Measurements from ENCODE around the gene SEPTIN2.
"Not testable (repeated sequence)": the region's sequence is repeated elsewhere in the genome, so short reads cannot be mapped to it uniquely, and the experiment has no call there.

SEPTIN2 gene

DNA sequence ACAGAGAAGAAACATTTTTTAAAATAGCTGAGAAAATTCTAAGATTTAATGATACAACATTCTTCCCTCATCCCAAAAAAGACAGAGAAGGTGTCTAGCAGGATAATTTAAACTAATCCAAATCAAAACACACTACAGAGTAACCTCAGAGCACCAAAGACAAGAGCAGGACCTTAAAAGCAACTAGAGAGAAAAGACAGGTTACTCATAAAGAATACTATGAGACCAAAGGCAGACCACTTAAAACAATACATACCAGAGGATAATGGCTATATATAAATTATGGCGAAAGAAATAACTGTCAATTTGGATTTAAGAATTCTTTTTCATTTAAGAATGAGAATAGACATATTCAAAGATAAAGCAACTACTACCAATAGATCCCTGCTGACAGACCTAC lies 40.2 kb upstream of the SEPTIN2 start:
- no peak for DNase-seq
- no peak overlapping the region for H3K27ac ChIP-seq
- no peaks in the 10 kb centered on the region for H3K27me3 ChIP-seq (ENCODE audit: insufficient read depth, low read depth, severe bottlenecking)
- TF ChIP-seq, protein P1, sequence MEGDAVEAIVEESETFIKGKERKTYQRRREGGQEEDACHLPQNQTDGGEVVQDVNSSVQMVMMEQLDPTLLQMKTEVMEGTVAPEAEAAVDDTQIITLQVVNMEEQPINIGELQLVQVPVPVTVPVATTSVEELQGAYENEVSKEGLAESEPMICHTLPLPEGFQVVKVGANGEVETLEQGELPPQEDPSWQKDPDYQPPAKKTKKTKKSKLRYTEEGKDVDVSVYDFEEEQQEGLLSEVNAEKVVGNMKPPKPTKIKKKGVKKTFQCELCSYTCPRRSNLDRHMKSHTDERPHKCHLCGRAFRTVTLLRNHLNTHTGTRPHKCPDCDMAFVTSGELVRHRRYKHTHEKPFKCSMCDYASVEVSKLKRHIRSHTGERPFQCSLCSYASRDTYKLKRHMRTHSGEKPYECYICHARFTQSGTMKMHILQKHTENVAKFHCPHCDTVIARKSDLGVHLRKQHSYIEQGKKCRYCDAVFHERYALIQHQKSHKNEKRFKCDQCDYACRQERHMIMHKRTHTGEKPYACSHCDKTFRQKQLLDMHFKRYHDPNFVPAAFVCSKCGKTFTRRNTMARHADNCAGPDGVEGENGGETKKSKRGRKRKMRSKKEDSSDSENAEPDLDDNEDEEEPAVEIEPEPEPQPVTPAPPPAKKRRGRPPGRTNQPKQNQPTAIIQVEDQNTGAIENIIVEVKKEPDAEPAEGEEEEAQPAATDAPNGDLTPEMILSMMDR (IDR thresholded peaks at IDR 0.05; ENCODE audit: low read depth, low read length): no peak
- no peaks in the 10 kb centered on the region for H3K36me3 ChIP-seq
- H3K9me3 ChIP-seq (ENCODE audit: severe bottlenecking): peaks cover 4% of the 10 kb centered on the region
- H3K4me3 ChIP-seq (ENCODE audit: low read depth, low read length): no peak overlapping the region

DNA sequence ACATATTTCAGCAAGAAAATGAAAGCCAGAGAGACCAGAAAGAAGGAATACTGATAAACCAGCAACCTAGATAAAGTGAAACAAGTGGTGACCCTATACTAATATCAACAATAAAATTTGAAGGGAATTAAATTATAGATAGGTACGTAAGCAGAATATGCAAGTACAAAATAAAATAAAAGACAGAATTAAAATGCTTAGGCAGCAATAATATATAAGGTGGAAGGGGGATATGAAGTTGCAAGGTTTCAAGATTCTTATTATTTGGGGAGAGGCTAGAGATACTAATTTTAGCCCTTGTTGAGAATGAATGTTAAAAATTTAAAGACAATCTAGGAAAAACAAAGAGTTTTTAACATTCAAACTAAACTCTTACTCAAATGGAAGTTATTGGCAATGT lies 39.8 kb upstream of the SEPTIN2 start:
- Histone ChIP-seq H3K4me3 (ENCODE audit: low read depth, low read length) (no peak overlapping the region), H3K27me3 (ENCODE audit: insufficient read depth, low read depth, severe bottlenecking) (no peaks in the 10 kb centered on the region), H3K27ac (no peak overlapping the region), H3K9me3 (ENCODE audit: severe bottlenecking) (peaks cover 4% of the 10 kb centered on the region), H3K36me3 (no peaks in the 10 kb centered on the region)
- no peak for DNase-seq
- TF ChIP-seq, protein P1 (IDR thresholded peaks at IDR 0.05; ENCODE audit: low read depth, low read length): no peak

DNA sequence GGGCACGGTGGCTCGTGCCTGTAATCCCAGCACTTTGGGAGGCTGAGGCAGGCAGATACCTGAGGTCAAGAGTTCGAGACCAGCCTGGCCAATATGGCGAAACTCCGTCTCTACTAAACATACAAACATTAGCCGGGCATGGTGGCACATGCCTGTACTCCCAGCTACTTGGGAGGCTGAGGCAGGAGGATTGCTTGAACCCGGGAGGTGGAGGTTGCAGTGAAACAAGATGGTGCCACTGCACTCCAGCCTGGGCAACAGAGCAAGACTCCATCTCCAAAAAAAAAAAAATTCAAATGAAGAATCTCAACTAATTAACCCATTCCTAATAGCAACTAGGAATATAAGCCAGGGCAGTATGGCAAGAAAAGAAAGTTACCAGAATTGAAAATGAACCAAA lies 37.4 kb upstream of the SEPTIN2 start:
- H3K9me3 ChIP-seq (ENCODE audit: severe bottlenecking): not testable (repeated sequence)

DNA sequence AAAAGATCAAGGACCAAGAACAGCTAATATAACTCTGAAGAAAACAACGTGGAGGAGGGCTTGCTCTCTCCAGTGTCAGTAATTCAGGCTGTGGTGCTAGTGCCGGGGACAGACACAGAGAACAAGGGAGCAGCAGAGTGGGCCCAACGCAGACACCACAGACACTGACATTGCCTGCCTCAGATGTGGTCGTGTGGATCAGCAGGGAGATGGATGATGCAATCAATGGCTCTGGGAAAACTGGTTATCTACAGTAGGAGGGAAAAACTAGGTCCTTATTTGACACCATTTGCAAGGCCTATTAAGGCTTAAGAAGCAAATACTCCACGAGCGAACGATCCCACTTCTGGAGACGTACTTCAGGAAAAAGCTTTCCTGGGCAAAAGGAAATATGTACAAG lies 36.3 kb upstream of the SEPTIN2 start:
- TF ChIP-seq, protein P1 (IDR thresholded peaks at IDR 0.05; ENCODE audit: low read depth, low read length): no peak
- H3K27ac ChIP-seq: no peak overlapping the region; the same call in 1 of the 2 replicates
- no peaks in the 10 kb centered on the region for H3K36me3 ChIP-seq
- no peaks in the 10 kb centered on the region for H3K27me3 ChIP-seq (ENCODE audit: insufficient read depth, low read depth, severe bottlenecking)
- H3K9me3 ChIP-seq (ENCODE audit: severe bottlenecking): peaks cover 4% of the 10 kb centered on the region
- H3K4me3 ChIP-seq (ENCODE audit: low read depth, low read length): no peak overlapping the region
- peak; percentile 43 for DNase-seq

More for the DNA sequence above, 37.4 kb upstream of the SEPTIN2 start:
- not testable (repeated sequence) for H3K36me3 ChIP-seq; H3K27ac ChIP-seq; H3K27me3 ChIP-seq (ENCODE audit: insufficient read depth, low read depth, severe bottlenecking); H3K4me3 ChIP-seq (ENCODE audit: low read depth, low read length); DNase-seq

DNA sequence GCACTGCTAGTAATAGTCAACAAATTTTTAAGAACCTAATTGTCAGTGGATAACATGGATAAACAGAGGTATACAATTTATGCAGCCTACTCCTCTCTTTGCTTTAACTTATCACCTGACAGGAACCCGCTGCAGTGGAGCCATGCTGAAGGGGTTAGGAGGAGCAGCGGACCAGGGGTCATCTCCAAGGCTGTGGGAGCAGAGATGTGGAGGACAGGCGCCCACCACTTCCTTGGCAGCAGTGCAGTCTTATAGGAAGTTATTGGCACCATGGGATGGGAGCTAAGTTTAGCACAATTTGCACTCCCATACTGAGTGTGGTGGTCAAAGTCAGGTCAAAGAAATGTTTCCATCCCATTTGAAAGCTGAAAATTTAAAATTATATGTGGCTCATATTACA lies 35.9 kb upstream of the SEPTIN2 start:
- Histone ChIP-seq H3K27me3 (ENCODE audit: insufficient read depth, low read depth, severe bottlenecking) (no peaks in the 10 kb centered on the region), H3K4me3 (ENCODE audit: low read depth, low read length) (no peak overlapping the region), H3K27ac (no peak overlapping the region; the same call in 1 of the 2 replicates), H3K9me3 (ENCODE audit: severe bottlenecking) (peaks cover 4% of the 10 kb centered on the region), H3K36me3 (no peaks in the 10 kb centered on the region)
- TF ChIP-seq, protein P1 (IDR thresholded peaks at IDR 0.05; ENCODE audit: low read depth, low read length): no peak
- no peak for DNase-seq

DNA sequence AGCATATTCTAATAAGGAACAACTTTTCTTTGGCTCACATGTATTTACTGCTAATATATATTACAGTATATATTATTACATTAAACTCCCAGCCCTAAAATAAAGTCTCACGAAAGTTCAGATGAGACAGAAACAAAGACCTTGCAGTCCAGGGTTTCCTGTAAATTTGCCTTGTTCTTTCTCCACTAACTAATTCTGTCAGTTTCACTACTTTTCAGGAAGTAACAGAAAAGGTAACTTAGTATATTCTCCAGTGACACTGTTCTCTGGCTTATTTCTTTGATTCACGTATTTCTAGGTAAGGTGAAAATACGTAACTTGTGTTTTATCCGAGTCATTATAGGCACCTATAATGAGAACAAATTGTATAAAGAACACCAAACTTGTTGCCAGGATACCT lies 35.4 kb upstream of the SEPTIN2 start:
- no peak overlapping the region for H3K27ac ChIP-seq

More for the DNA sequence above, 35.4 kb upstream of the SEPTIN2 start:
- Histone ChIP-seq H3K9me3 (ENCODE audit: severe bottlenecking) (peaks cover 4% of the 10 kb centered on the region), H3K27me3 (ENCODE audit: insufficient read depth, low read depth, severe bottlenecking) (no peaks in the 10 kb centered on the region), H3K4me3 (ENCODE audit: low read depth, low read length) (no peak overlapping the region), H3K36me3 (no peaks in the 10 kb centered on the region; the same call in 1 of the 2 replicates)
- DNase-seq: no peak
- TF ChIP-seq, protein P1 (IDR thresholded peaks at IDR 0.05; ENCODE audit: low read depth, low read length): no peak
